HG03520 (cell line): ENCODE measurements around the gene HYAL4.
"Not testable (repeated sequence)": the region's sequence is repeated elsewhere in the genome, so short reads cannot be mapped to it uniquely, and the experiment has no call there.

ENCODE experiments used
- ATAC-seq: cut with Tn5 transposase; IDR thresholded peaks from one replicate; pipeline ENCODE4 v1.9.1; 2021; ENCODE audit warnings: mild to moderate bottlenecking, moderate library complexity; ENCODE audit not compliant: unreplicated experiment

The HYAL4 gene

GRCh38 chr7:123844712-123845219, at the start of gene HYAL4:
HYAL4 (plus strand) TSS chr7:123845169; CDS start chr7:123868274, 23,105 bp downstream.
- no peak for ATAC-seq

- ATAC-seq = no peak
Measured at GRCh38 chr7:123795917-123796316, 49.1 kb upstream of the HYAL4 start.

- ATAC-seq = no peak
Measured at GRCh38 chr7:123796568-123796967, 48.4 kb upstream of the HYAL4 start.

GRCh38 chr7:123797673-123798531, 47.1 kb upstream of the HYAL4 start:
- no peak for ATAC-seq

- ATAC-seq = no peak
Measured at GRCh38 chr7:123798532-123799188, 46.3 kb upstream of the HYAL4 start.

GRCh38 chr7:123802249-123802648, 42.7 kb upstream of the HYAL4 start:
- no peak for ATAC-seq

- no peak for ATAC-seq
Measured at GRCh38 chr7:123805287-123805686, 39.7 kb upstream of the HYAL4 start.

- ATAC-seq = no peak
Measured at GRCh38 chr7:123809471-123809870, 35.5 kb upstream of the HYAL4 start.

GRCh38 chr7:123811056-123811455, 33.9 kb upstream of the HYAL4 start:
- no peak for ATAC-seq

- ATAC-seq = no peak
Measured at GRCh38 chr7:123816916-123817315, 28.1 kb upstream of the HYAL4 start.

- ATAC-seq = no peak
Measured at GRCh38 chr7:123819001-123819400, 26.0 kb upstream of the HYAL4 start.

GRCh38 chr7:123819795-123820194, 25.2 kb upstream of the HYAL4 start:
- not testable (repeated sequence) for ATAC-seq

- no peak for ATAC-seq
Measured at GRCh38 chr7:123820864-123821263, 24.1 kb upstream of the HYAL4 start.

- no peak for ATAC-seq
Measured at GRCh38 chr7:123821320-123821719, 23.6 kb upstream of the HYAL4 start.

GRCh38 chr7:123823898-123824753, 20.8 kb upstream of the HYAL4 start:
- ATAC-seq = peak; percentile 97

- ATAC-seq = no peak
Measured at GRCh38 chr7:123824754-123825067, 20.3 kb upstream of the HYAL4 start.

- ATAC-seq = no peak
Measured at GRCh38 chr7:123828805-123829204, 16.2 kb upstream of the HYAL4 start.

GRCh38 chr7:123836656-123837055, 8.3 kb upstream of the HYAL4 start:
- ATAC-seq = no peak

GRCh38 chr7:123839106-123839505, 5.9 kb upstream of the HYAL4 start:
- not testable (repeated sequence) for ATAC-seq

GRCh38 chr7:123844142-123844541, 827 bp upstream of the HYAL4 start:
- ATAC-seq = not testable (repeated sequence)

- ATAC-seq = no peak
Measured at GRCh38 chr7:123845823-123846216, 851 bp downstream of the HYAL4 start.
